GM18511 (cell line): ENCODE results near the gene ANAPC2.

ENCODE experiments used
- ATAC-seq: cut with Tn5 transposase; IDR thresholded peaks from one replicate; pipeline ENCODE4 v1.9.1; 2021; ENCODE audit warnings: mild to moderate bottlenecking, moderate library complexity; ENCODE audit not compliant: unreplicated experiment

The ANAPC2 gene

GRCh38 chr9:137227853-137228505 is 39.6 kb upstream of the ANAPC2 start:
- ATAC-seq: no peak

- ATAC-seq: no peak
Measured at GRCh38 chr9:137227054-137227852, 38.9 kb upstream of the ANAPC2 start, which contains the start of gene RNF224. Gene RNF224 (plus strand): TSS chr9:137227502. CDS start chr9:137228336, 834 bp downstream.

GRCh38 chr9:137226338-137227053 is 38.1 kb upstream of the ANAPC2 start:
- no peak for ATAC-seq

- no peak for ATAC-seq
Measured at GRCh38 chr9:137225699-137226331, 37.5 kb upstream of the ANAPC2 start.

- no peak for ATAC-seq
Measured at GRCh38 chr9:137224830-137225694, 36.7 kb upstream of the ANAPC2 start, which contains the start of gene CYSRT1. Gene CYSRT1 (plus strand): TSS chr9:137225174. CDS start chr9:137225622, 448 bp downstream.

- peak; percentile 79 for ATAC-seq
Measured at GRCh38 chr9:137223078-137223970, 35.0 kb upstream of the ANAPC2 start.

GRCh38 chr9:137222190-137223077 is 34.1 kb upstream of the ANAPC2 start, which contains the start of gene RNF208:
Gene RNF208 (minus strand): TSS chr9:137222240. CDS start chr9:137221212, 1,028 bp downstream.
- no peak for ATAC-seq

GRCh38 chr9:137221506-137222111 is 33.2 kb upstream of the ANAPC2 start:
- ATAC-seq: no peak

GRCh38 chr9:137221095-137221505 is 32.7 kb upstream of the ANAPC2 start:
- ATAC-seq: no peak

- ATAC-seq: no peak
Measured at GRCh38 chr9:137220317-137221094, 32.1 kb upstream of the ANAPC2 start.

- ATAC-seq: no peak
Measured at GRCh38 chr9:137219757-137220316, 31.5 kb upstream of the ANAPC2 start.

- no peak for ATAC-seq
Measured at GRCh38 chr9:137218754-137219271, 30.5 kb upstream of the ANAPC2 start.

GRCh38 chr9:137218212-137218753 is 29.9 kb upstream of the ANAPC2 start:
- no peak for ATAC-seq

GRCh38 chr9:137217276-137218211 is 29.2 kb upstream of the ANAPC2 start:
- ATAC-seq: no peak
